ENCODE results near the gene LMTK3. TPM values are rescaled to one million over a fixed set of nuclear protein-coding genes. Genes with fewer than 3 reads are reported as not detected.

LMTK3 gene
- polyA plus RNA-seq, 1 donor (not counting 4 experiments of a cell fraction or from before 2014, with no cell fraction given): 0.51 TPM

DNA sequence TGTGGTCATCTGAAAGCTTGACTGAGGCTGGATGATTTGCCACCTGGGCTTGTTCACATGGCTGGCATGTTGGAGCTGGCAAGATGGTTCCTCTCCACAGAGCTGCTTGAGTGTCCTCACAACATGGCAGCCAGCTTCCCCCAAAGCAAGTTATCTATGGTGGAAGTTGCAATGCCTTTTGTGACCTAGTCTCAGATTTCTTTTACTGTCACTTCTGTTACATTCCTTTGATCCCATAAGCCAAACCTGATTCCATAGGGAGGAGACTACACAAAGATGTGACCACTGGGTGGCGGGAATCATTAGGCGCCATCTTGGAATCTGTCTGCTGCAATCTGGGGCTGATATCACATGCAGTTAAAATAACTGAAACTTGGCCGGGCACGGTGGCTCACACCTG, 17.5 kb upstream of the LMTK3 start:
- Histone ChIP-seq H3K9ac (ENCODE audit: control insufficient read depth, extremely low read depth, insufficient read depth, low read length) (no peak overlapping the region), H3K27ac (ENCODE audit: control insufficient read depth, insufficient read depth, low read length) (no peak overlapping the region), H3K4me1 (ENCODE audit: control insufficient read depth, extremely low read depth, insufficient read depth, low read length) (no peaks in the 10 kb centered on the region), H2AFZ (ENCODE audit: control insufficient read depth, low read length) (no peak overlapping the region), H4K20me1 (ENCODE audit: control insufficient read depth, extremely low read depth, insufficient read depth, low read length) (no peaks in the 10 kb centered on the region), H3K9me1 (ENCODE audit: control insufficient read depth, extremely low read depth, insufficient read depth, low read length) (no peaks in the 10 kb centered on the region), H3K36me3 (ENCODE audit: control insufficient read depth in 2 of 2, extremely low read depth in 1 of 2, insufficient read depth in 2 of 2, low read length in 2 of 2) (no peaks in the 10 kb centered on the region), H3K9me3 (ENCODE audit: control insufficient read depth, low read depth, low read length) (no peaks in the 10 kb centered on the region), H3K79me2 (ENCODE audit: control insufficient read depth, insufficient read depth, low read length) (no peaks in the 10 kb centered on the region), H3K27me3 (ENCODE audit: control insufficient read depth, extremely low read depth, insufficient read depth, low read length) (no peaks in the 10 kb centered on the region), H3K4me2 (ENCODE audit: control insufficient read depth, extremely low read depth, insufficient read depth, low read depth, low read length) (no peak overlapping the region), H3K4me3 (ENCODE audit: control insufficient read depth in 2 of 3, extremely low read depth in 1 of 3, insufficient read depth in 2 of 3, low read depth in 1 of 3, low read length in 3 of 3) (no peak overlapping the region)
- TF ChIP-seq EZH2 (IDR thresholded peaks at IDR 0.05; ENCODE audit: low read length): no peak
- TF ChIP-seq, protein P1, sequence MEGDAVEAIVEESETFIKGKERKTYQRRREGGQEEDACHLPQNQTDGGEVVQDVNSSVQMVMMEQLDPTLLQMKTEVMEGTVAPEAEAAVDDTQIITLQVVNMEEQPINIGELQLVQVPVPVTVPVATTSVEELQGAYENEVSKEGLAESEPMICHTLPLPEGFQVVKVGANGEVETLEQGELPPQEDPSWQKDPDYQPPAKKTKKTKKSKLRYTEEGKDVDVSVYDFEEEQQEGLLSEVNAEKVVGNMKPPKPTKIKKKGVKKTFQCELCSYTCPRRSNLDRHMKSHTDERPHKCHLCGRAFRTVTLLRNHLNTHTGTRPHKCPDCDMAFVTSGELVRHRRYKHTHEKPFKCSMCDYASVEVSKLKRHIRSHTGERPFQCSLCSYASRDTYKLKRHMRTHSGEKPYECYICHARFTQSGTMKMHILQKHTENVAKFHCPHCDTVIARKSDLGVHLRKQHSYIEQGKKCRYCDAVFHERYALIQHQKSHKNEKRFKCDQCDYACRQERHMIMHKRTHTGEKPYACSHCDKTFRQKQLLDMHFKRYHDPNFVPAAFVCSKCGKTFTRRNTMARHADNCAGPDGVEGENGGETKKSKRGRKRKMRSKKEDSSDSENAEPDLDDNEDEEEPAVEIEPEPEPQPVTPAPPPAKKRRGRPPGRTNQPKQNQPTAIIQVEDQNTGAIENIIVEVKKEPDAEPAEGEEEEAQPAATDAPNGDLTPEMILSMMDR (optimal IDR thresholded peaks at IDR 0.05 in 1 of 3, IDR thresholded peaks at IDR 0.05 in 1 of 3, conservative IDR thresholded peaks at IDR 0.05 in 1 of 3; ENCODE audit: extremely low read depth in 1 of 3, insufficient read depth in 2 of 3, low read length in 3 of 3): no peak
- FAIRE-seq (no peak), DNase-seq (ENCODE audit: low read depth, low spot score) (no peak)
- dilution Hi-C loops (cut with MboI; ENCODE audit: extremely low pct_ligation_motif_present, low sequenced_read_pairs): no loop called here

DNA sequence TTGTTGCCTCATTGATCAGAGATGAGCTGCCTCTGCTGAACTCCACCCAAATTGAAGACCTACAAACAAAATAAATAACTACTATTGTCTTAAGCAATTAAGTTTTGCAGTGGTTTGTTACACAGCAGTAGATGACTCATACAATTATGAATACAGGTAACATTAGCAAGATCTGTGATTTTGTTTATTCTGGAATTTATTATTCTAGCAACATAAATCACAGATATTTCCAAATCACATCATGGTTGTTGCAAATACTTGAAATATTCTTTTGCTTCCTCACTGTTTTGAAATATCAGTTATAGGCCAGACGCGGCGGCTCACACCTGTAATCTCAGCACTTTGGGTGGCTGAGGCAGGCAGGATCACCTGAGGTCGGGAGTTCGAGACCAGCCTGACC, 13.1 kb upstream of the LMTK3 start:
- no peak overlapping the region for H2AFZ ChIP-seq (ENCODE audit: control insufficient read depth, low read length)
- FAIRE-seq: no peak
- dilution Hi-C loops (cut with MboI; ENCODE audit: extremely low pct_ligation_motif_present, low sequenced_read_pairs): no loop called here
- no peaks in the 10 kb centered on the region for H3K79me2 ChIP-seq (ENCODE audit: control insufficient read depth, insufficient read depth, low read length)
- DNase-seq (ENCODE audit: low read depth, low spot score): no peak
- no peak overlapping the region for H3K4me2 ChIP-seq (ENCODE audit: control insufficient read depth, extremely low read depth, insufficient read depth, low read depth, low read length)
- no peak overlapping the region for H3K9ac ChIP-seq (ENCODE audit: control insufficient read depth, extremely low read depth, insufficient read depth, low read length)
- H3K4me3 ChIP-seq (ENCODE audit: control insufficient read depth in 2 of 3, extremely low read depth in 1 of 3, insufficient read depth in 2 of 3, low read depth in 1 of 3, low read length in 3 of 3): no peak overlapping the region
- no peak overlapping the region for H3K27ac ChIP-seq (ENCODE audit: control insufficient read depth, insufficient read depth, low read length)
- no peaks in the 10 kb centered on the region for H3K9me3 ChIP-seq (ENCODE audit: control insufficient read depth, low read depth, low read length)
- no peaks in the 10 kb centered on the region for H3K4me1 ChIP-seq (ENCODE audit: control insufficient read depth, extremely low read depth, insufficient read depth, low read length)
- H3K9me1 ChIP-seq (ENCODE audit: control insufficient read depth, extremely low read depth, insufficient read depth, low read length): no peaks in the 10 kb centered on the region
- no peaks in the 10 kb centered on the region for H3K27me3 ChIP-seq (ENCODE audit: control insufficient read depth, extremely low read depth, insufficient read depth, low read length)
- no peaks in the 10 kb centered on the region for H4K20me1 ChIP-seq (ENCODE audit: control insufficient read depth, extremely low read depth, insufficient read depth, low read length)
- H3K36me3 ChIP-seq (ENCODE audit: control insufficient read depth in 2 of 2, extremely low read depth in 1 of 2, insufficient read depth in 2 of 2, low read length in 2 of 2): no peaks in the 10 kb centered on the region
- no peak for TF ChIP-seq EZH2 (IDR thresholded peaks at IDR 0.05; ENCODE audit: low read length)
- TF ChIP-seq, protein P1 (optimal IDR thresholded peaks at IDR 0.05 in 1 of 3, IDR thresholded peaks at IDR 0.05 in 1 of 3, conservative IDR thresholded peaks at IDR 0.05 in 1 of 3; ENCODE audit: extremely low read depth in 1 of 3, insufficient read depth in 2 of 3, low read length in 3 of 3): no peak

All from keratinocyte (primary cell).